NCI-H2107 treated with DMSO at 0.1 percent for 48 hours (cell line): ENCODE measurements around the gene TTLL11.

Experiments
- DNase-seq: peaks from one replicate; lab custom pipeline; 2025; ENCODE audit not compliant: unreplicated experiment; lab: John Stamatoyannopoulos, UW

TTLL11 gene

GRCh38 chr9:121780177-121781040, 312.7 kb downstream of the TTLL11 start:
- DNase-seq, result no peak

DNA sequence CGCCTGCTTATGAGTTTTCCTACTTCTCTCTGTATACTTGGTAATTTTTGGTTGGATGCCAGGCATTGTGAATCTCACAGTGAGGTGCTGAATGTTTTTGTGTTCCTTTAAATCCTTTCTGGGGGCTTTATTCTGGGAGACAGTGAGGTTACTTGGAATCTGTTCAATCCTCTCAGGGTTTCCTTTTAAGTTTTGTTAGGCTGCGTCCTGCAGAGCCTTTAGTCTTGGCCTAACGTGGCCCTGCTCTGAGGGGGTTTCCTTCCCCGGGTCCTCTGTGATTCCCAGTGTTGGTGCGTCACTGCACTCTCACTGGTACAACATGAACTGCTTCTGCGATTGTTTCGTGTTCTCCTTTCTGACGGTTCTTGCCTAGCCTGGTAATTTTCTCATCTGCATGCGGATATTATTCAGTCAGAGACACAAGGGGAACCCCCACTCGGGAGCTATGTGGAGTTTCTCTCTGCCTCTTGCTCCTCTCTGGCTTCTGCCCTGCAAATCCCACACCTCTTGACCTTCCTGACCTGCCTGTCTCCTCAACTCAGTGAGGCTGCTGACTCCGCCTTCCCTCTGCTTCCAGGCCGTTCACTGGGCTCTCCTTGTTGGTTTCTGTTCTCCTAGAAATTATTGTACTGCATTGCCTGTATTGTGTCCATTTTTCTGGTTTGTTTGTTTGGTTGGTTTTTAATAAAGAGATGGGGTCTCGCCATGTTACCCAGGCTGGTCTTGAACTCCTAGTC, 313.6 kb downstream of the TTLL11 start:
- DNase-seq, result no peak

- DNase-seq, result no peak
Observed at GRCh38 chr9:121778252-121779225, 314.6 kb downstream of the TTLL11 start.

- no peak for DNase-seq
Observed at GRCh38 chr9:121776739-121777637, 316.1 kb downstream of the TTLL11 start.

GRCh38 chr9:121776001-121776738, 316.9 kb downstream of the TTLL11 start:
- no peak for DNase-seq

- no peak for DNase-seq
Observed at GRCh38 chr9:121774715-121775613, 318.1 kb downstream of the TTLL11 start.

GRCh38 chr9:121773954-121774714, 319.0 kb downstream of the TTLL11 start:
- DNase-seq, result no peak

DNA sequence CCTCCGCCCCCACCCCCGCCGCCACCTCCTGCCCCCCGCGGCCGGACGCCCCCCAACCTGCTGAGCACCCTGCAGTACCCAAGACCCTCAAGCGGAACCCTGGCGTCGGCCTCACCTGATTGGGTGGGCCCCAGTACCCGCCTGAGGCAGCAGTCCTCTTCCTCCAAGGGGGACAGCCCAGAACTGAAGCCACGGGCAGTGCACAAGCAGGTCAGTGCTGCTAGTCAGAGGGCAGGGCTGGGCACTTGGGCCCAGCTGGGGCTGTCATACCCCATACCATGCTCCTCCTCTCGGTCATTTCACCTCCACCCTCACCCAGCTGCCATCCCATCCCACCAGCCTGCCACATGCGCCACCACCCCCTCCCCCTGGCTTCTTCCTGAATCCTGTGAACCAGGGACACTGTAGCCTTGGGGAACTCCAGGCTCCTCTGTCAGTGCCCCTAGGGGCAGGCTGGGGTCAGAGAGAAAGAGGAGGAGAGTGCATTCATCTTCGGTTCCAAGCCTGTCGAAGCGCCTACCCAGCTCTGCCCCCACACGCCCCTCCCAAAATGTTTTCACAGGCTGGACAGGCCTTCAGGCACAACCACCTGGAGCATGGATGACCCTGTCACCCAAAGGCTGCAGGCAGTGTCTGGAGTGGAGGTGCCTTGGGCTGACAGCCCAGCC, 319.7 kb downstream of the TTLL11 start:
- no peak for DNase-seq

GRCh38 chr9:121772600-121773285, 320.4 kb downstream of the TTLL11 start:
- no peak for DNase-seq
